ENCODE measurements around the gene RMDN2.
"Not testable (repeated sequence)": the region's sequence is repeated elsewhere in the genome, so short reads cannot be mapped to it uniquely, and the experiment has no call there.

GRCh38 chr2:37930392-37930791 lies 5.3 kb downstream of the RMDN2 start:
- not testable (repeated sequence) for TF ChIP-seq POLR2A, CTCF (IDR thresholded peaks at IDR 0.05)

All from uterus (tissue), 2 donors.